HEK293T (cell line): ENCODE results near the gene XRCC5.

Experiments used
- ARNT ChIP-seq: fragments of 450-650 bp; IDR thresholded peaks from 2 replicates; pipeline ENCODE4 v1.6.1; 2017; ENCODE audit warnings: mild to moderate bottlenecking
- BHLHE40 ChIP-seq: fragments of 450-650 bp; IDR thresholded peaks from 2 replicates; pipeline ENCODE4 v1.6.1; 2016; ENCODE audit warnings: mild to moderate bottlenecking, moderate library complexity, borderline replicate concordance
- ELF4 ChIP-seq: fragments of 450-650 bp; IDR thresholded peaks from 2 replicates; pipeline ENCODE4 v1.6.1; 2017; ENCODE audit warnings: antibody characterized with exemption
- FOXA1 ChIP-seq: fragments of 450-650 bp; IDR thresholded peaks from 2 replicates; pipeline ENCODE4 v1.6.1; 2016; ENCODE audit warnings: mild to moderate bottlenecking
- FOXK2 ChIP-seq: fragments of 450-650 bp; IDR thresholded peaks from 2 replicates; pipeline ENCODE4 v1.6.1; 2016; ENCODE audit warnings: mild to moderate bottlenecking
- FOXM1 ChIP-seq: fragments of 450-650 bp; IDR thresholded peaks from 2 replicates; pipeline ENCODE4 v1.6.1; 2017; ENCODE audit warnings: mild to moderate bottlenecking, borderline replicate concordance
- HDGF ChIP-seq: fragments of 450-650 bp; IDR thresholded peaks from 2 replicates; pipeline ENCODE4 v1.6.1; 2017; ENCODE audit warnings: antibody characterized with exemption, borderline replicate concordance
- NFRKB ChIP-seq: fragments of 450-650 bp; IDR thresholded peaks from 2 replicates; pipeline ENCODE4 v1.6.1; 2016; ENCODE audit warnings: mild to moderate bottlenecking, moderate library complexity
- SP1 ChIP-seq: fragments of 450-650 bp; IDR thresholded peaks from 2 replicates; pipeline ENCODE4 v1.6.1; 2017
- TARDBP ChIP-seq: fragments of 450-650 bp; IDR thresholded peaks from 2 replicates; pipeline ENCODE4 v1.6.1; 2016
- ZNF384 ChIP-seq: fragments of 450-650 bp; IDR thresholded peaks from 2 replicates; pipeline ENCODE4 v1.6.1; 2016
- TF ChIP-seq, protein P1 (sequence below): fragments of 450-650 bp; IDR thresholded peaks from 2 replicates; pipeline ENCODE4 v1.6.1; 2016

DNA sequence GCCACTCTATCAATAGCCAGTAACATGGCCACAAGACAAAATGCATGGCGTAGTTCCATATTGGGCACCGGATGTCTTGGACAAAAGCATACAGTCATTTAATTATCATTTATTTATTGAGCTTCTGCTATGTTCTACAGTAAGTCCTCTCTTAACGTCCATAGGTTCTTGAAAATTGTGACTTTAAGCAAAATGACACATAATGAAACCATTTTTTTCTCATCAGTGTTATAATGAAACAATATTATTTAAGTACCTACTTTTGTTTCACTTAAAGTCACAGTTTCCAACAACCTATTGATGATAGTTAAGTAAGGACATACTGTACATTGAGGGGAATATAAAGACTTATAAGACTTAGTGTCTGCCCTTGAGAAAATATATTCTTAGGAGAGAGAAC, 84.9 kb downstream of the XRCC5 start:
- TF ChIP-seq ELF4 (no peak), HDGF (no peak), NFRKB (no peak), FOXA1 (no peak), FOXM1 (no peak), SP1 (no peak), BHLHE40 (no peak), FOXK2 (no peak), ARNT (no peak), ZNF384 (no peak), TARDBP (no peak)
- TF ChIP-seq, protein P1, sequence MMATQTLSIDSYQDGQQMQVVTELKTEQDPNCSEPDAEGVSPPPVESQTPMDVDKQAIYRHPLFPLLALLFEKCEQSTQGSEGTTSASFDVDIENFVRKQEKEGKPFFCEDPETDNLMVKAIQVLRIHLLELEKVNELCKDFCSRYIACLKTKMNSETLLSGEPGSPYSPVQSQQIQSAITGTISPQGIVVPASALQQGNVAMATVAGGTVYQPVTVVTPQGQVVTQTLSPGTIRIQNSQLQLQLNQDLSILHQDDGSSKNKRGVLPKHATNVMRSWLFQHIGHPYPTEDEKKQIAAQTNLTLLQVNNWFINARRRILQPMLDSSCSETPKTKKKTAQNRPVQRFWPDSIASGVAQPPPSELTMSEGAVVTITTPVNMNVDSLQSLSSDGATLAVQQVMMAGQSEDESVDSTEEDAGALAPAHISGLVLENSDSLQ = no peak
